Measurements from ENCODE around the gene EPHA10.

GRCh38 chr1:37716321-37716720 lies 48.6 kb downstream of the EPHA10 start:
- TF ChIP-seq BACH2 (CRISPR knock-in tag; IDR thresholded peaks at IDR 0.05; ENCODE audit: borderline replicate concordance): no peak
- TF ChIP-seq ARNTL (CRISPR knock-in tag; IDR thresholded peaks at IDR 0.05; ENCODE audit: borderline replicate concordance, low read depth): no peak
- no peak for TF ChIP-seq ZNF70 (CRISPR knock-in tag; IDR thresholded peaks at IDR 0.05)
- TF ChIP-seq ZNF565 (CRISPR knock-in tag; conservative IDR thresholded peaks at IDR 0.05; ENCODE audit: low read depth): no peak
- no peak for TF ChIP-seq TSHZ2 (CRISPR knock-in tag; IDR thresholded peaks at IDR 0.05)
- no peak for TF ChIP-seq ISL1 (CRISPR knock-in tag; IDR thresholded peaks at IDR 0.05)
- no peak for TF ChIP-seq CSRNP3 (CRISPR knock-in tag; IDR thresholded peaks at IDR 0.05)
- TF ChIP-seq ESRRG (CRISPR knock-in tag; IDR thresholded peaks at IDR 0.05): no peak
- TF ChIP-seq CSDC2 (CRISPR knock-in tag; IDR thresholded peaks at IDR 0.05): no peak
- TF ChIP-seq PPARA (CRISPR knock-in tag; IDR thresholded peaks at IDR 0.05; ENCODE audit: borderline replicate concordance): no peak
- TF ChIP-seq ZC3H10 (CRISPR knock-in tag; IDR thresholded peaks at IDR 0.05): no peak
- no peak for TF ChIP-seq OSR1 (CRISPR knock-in tag; IDR thresholded peaks at IDR 0.05)
